Left lung (tissue), 10 donors: Measurements from ENCODE around the gene IKZF3. TPM values are rescaled to one million over a fixed set of nuclear protein-coding genes. Genes with fewer than 3 reads are reported as not detected.

Experiments used
- ATAC-seq: fragments of 200-7000 bp; cut with Tn5 transposase; one replicate; pipeline ENCODE4 v1.9.1; 2020; ENCODE audit warnings: moderate library complexity
- DNase-seq, 4 donors: peaks; one replicate each; pipeline ENCODE4 v3.0.0-alpha.2; 2013 to 2020
- H3K27ac ChIP-seq, 2 donors: fragments of 200-600 bp; sonication (generic) in 1 of 2; one replicate each; pipeline versions ENCODE4 v1.5.0 to v1.8.0; 2020 to 2021
- H3K27me3 ChIP-seq, 2 donors: fragments of 200-600 bp; sonication (generic) in 1 of 2; one replicate each; pipeline versions ENCODE4 v1.5.0 to v1.8.0; 2020 to 2021
- H3K36me3 ChIP-seq, 2 donors: fragments of 200-600 bp; sonication (generic) in 1 of 2; one replicate each; pipeline versions ENCODE4 v1.5.0 to v1.8.0; 2020 to 2021
- H3K4me1 ChIP-seq, 2 donors: fragments of 200-600 bp; one replicate each; pipeline ENCODE4 v1.8.0; 2021
- H3K4me3 ChIP-seq, 2 donors: fragments of 200-600 bp; sonication (generic) in 1 of 2; one replicate each; pipeline versions ENCODE4 v1.5.0 to v1.8.0; 2020 to 2021; ENCODE audit warnings: mild to moderate bottlenecking in 1 of 2
- H3K9me3 ChIP-seq, 2 donors: fragments of 200-600 bp; sonication (generic) in 1 of 2; one replicate each; pipeline versions ENCODE4 v1.5.0 to v1.8.0; 2020 to 2021
- intact Hi-C, 2 donors: fragments of 100-400 bp; cut with DNase I; formaldehyde crosslinking; loops; one replicate each; pipeline versions ENCODE4 v1.11.2 to v1.14.2; 2022
- polyA plus RNA-seq, 6 donors: library from polyadenylated mRNA; unstranded; fragments of 120-200 nt; gene quantifications; one replicate each; pipeline ENCODE4 v1.2.1, GENCODE V29; 2013; ENCODE audit not compliant: insufficient read length in 6 of 6
- total RNA-seq, 2 donors: library from RNA; stranded (reverse); fragmentation: NEBNext Ultra II Directional; extraction: Animal tissue kit (Norgen Biotek cat#: 25700); gene quantifications; one replicate each; pipeline ENCODE4 v1.2.1, GENCODE V29; 2021
- TF ChIP-seq, protein P1 (sequence below), 2 donors: fragments of 200-600 bp; sonication (generic) in 1 of 2; IDR thresholded peaks; one replicate each; pipeline versions ENCODE4 v1.5.0 to v1.8.0; 2021; ENCODE audit warnings: antibody characterized with exemption in 2 of 2
- donor health status: DM: no; HTN: yes; CAD: no.
- donor health status: DM: no; HTN: no; CAD: no.

The IKZF3 gene
- total and polyA plus RNA-seq, 8 donors: 1.2 to 6.6 (median 1.7) TPM

DNA sequence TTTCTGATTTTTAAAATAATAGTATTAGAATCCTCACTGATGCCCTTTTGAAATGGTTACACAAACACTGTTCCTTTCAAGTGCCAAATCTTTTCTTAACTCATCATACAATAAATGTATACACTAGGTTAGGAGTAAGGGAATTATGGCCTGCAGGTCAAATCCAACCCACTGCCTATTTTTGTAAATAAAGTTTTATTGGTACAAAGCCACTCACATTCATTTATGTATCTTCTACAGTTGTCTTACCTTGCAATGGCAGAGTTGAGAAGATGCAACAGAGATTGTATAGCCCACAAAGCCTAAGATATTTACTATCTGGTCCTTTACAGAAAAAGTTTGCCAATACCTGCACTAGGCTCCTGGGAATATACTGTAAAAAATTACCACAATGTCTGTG, 47.8 kb downstream of the IKZF3 start:
- intact Hi-C loops: no loop called here
- no peak overlapping the region for H3K4me3 ChIP-seq
- no peak for DNase-seq
- H3K27me3 ChIP-seq: peaks cover 0 to 5% of the 10 kb centered on the region in 2 donors
- no peaks in the 10 kb centered on the region for H3K9me3 ChIP-seq
- H3K27ac ChIP-seq: no peak overlapping the region
- ATAC-seq: no peak
- H3K4me1 ChIP-seq: peaks cover 5 to 6% of the 10 kb centered on the region in 2 donors
- TF ChIP-seq, protein P1, sequence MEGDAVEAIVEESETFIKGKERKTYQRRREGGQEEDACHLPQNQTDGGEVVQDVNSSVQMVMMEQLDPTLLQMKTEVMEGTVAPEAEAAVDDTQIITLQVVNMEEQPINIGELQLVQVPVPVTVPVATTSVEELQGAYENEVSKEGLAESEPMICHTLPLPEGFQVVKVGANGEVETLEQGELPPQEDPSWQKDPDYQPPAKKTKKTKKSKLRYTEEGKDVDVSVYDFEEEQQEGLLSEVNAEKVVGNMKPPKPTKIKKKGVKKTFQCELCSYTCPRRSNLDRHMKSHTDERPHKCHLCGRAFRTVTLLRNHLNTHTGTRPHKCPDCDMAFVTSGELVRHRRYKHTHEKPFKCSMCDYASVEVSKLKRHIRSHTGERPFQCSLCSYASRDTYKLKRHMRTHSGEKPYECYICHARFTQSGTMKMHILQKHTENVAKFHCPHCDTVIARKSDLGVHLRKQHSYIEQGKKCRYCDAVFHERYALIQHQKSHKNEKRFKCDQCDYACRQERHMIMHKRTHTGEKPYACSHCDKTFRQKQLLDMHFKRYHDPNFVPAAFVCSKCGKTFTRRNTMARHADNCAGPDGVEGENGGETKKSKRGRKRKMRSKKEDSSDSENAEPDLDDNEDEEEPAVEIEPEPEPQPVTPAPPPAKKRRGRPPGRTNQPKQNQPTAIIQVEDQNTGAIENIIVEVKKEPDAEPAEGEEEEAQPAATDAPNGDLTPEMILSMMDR (IDR thresholded peaks at IDR 0.05): no peak
- H3K36me3 ChIP-seq: no peaks in the 10 kb centered on the region

DNA sequence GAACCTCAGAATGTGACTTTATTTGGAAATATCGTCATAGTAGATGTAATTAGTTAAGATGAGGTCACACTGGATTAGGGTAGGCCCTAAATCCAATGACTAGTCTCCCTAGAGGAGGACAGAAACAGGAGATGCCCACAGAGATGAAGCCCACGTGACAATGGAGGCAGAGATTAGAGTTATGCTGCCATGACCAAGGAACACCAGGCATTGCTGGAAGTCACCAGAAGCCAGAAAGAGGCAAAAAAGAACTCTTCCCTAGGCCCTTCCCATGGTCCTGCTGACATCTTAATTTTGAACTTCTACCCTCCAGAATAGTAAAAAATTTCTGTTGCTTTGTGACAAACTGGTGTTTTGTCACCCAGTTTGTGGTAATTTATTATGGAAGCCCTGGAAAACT, 49.6 kb downstream of the IKZF3 start:
- Histone ChIP-seq H3K27ac (no peak overlapping the region), H3K4me3 (no peak overlapping the region), H3K4me1 (no peaks in the 10 kb centered on the region), H3K36me3 (no peaks in the 10 kb centered on the region), H3K9me3 (no peaks in the 10 kb centered on the region), H3K27me3 (peaks cover 0 to 3% of the 10 kb centered on the region in 2 donors)
- intact Hi-C loops: no loop called here
- no peak for DNase-seq
- TF ChIP-seq, protein P1 (IDR thresholded peaks at IDR 0.05): no peak
- no peak for ATAC-seq

DNA sequence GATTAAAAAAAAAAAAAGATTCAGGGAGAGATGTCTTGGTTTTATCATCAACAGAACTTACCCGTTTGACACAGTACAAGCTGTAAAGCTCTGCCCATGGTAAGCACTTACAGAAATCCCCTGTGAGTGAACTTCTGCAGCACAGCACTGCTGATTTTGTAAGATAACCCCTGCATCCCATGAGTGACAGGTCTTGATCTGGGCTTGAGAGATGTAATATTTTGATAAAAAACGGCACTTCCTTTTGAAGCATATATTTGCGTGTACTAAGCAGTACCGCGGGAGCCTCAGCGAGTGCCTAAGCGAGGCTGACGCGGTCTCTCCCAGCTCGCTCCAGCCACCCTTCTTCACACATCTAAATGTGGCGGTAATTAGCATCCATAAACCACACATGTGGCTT, 50.5 kb downstream of the IKZF3 start:
- Histone ChIP-seq H3K27me3 (no peaks in the 10 kb centered on the region), H3K27ac (no peak overlapping the region), H3K9me3 (no peaks in the 10 kb centered on the region), H3K4me1 (no peaks in the 10 kb centered on the region), H3K36me3 (no peaks in the 10 kb centered on the region), H3K4me3 (no peak overlapping the region)
- ATAC-seq (no peak), DNase-seq (no peak)
- TF ChIP-seq, protein P1 (IDR thresholded peaks at IDR 0.05): no peak
- intact Hi-C loops: no loop called here

DNA sequence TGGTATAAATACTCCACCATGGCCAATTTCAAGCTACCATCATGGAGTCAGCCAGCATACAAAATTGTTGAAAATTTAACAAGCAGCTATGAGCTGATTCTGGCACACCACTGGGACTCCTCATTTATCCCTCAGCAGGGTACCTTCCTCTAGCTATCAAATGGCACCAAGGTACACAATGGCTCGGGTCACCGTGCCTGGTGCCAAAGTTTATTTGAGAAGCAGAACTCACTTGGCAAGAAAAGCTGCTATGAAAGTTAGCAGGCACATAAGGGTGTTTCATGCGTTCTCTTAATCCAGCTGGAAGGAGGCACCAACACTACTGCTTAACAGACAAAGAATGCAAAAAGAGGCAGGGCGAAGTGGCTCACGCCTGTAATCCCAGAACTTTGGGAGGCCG, 51.6 kb downstream of the IKZF3 start:
- H3K27ac ChIP-seq: no peak overlapping the region
- TF ChIP-seq, protein P1 (IDR thresholded peaks at IDR 0.05): no peak
- ATAC-seq: no peak
- no peaks in the 10 kb centered on the region for H3K36me3 ChIP-seq
- H3K9me3 ChIP-seq: no peaks in the 10 kb centered on the region
- H3K27me3 ChIP-seq: no peaks in the 10 kb centered on the region
- peak in 1 of 4 donors; percentile 17 for DNase-seq
- H3K4me1 ChIP-seq: no peaks in the 10 kb centered on the region
- intact Hi-C loops: no loop called here
- H3K4me3 ChIP-seq: no peak overlapping the region

DNA sequence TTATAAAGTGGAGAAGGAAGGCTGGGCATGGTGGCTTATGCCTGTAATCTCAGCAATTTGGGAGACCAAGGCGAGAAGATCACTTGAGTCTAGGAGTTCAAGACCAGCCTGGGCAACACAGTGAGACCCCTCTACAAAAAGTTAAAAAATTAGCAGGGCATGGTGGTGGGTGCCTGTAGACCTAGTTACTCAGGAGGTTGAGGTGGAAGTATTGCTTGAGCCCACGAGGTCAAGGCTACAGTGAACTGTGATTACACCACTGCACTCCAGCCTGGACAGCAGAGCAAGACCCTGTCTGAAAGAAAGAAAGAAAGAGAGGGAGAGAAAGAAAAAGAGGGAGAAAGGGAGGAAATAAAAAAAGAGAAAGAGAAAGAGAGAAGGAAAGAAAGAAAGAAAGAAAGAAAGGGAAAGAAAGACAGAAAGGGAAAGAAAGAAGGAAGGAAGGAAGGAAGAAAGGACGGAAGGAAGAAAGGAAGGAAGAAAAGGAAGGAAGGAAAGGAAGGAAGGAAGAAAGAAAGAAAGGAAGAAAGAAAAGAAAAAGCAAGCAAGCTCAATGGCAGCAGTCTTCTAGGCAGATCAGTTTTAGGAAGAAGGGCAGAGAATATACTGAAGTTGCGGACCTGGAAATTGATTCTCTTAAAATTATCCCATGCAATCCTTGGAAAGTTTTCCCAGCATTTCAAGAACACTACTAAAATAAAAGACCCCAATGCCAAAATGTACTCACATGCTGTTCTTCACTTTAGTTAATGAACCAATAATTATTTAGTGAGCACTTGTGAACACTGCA, 53.0 kb downstream of the IKZF3 start:
- ATAC-seq (no peak), DNase-seq (no peak)
- Histone ChIP-seq H3K36me3 (no peaks in the 10 kb centered on the region), H3K9me3 (no peaks in the 10 kb centered on the region), H3K4me3 (no peak overlapping the region), H3K4me1 (no peaks in the 10 kb centered on the region), H3K27ac (no peak overlapping the region), H3K27me3 (no peaks in the 10 kb centered on the region)
- TF ChIP-seq, protein P1 (IDR thresholded peaks at IDR 0.05): no peak
- intact Hi-C loops: no loop called here
